OCI-LY3 (cell line): ENCODE results near the gene STK32B.
"Not testable (repeated sequence)": the region's sequence is repeated elsewhere in the genome, so short reads cannot be mapped to it uniquely, and the experiment has no call there.

Source experiments
- H2AFZ ChIP-seq: fragments of 200-600, 300-600 bp; shearing (Covaris generic); 2 replicates; pipeline ENCODE4 v1.6.0; 2014; ENCODE audit warnings: antibody characterized with exemption, low read depth, low read length
- H3K27ac ChIP-seq: fragments of 200-600, 300-600 bp; sonication (generic); 2 replicates; pipeline ENCODE4 v1.5.1; 2014; ENCODE audit warnings: mild to moderate bottlenecking, low read length, moderate library complexity, mixed read lengths
- H3K27me3 ChIP-seq: fragments of 200-600, 300-600 bp; sonication (generic); 2 replicates; pipeline ENCODE4 v1.6.1; 2014; ENCODE audit warnings: low read depth, low read length, mixed read lengths
- H3K36me3 ChIP-seq: fragments of 200-600, 300-600 bp; sonication (generic); replicated peaks from 2 replicates; pipeline ENCODE3; 2014; ENCODE audit warnings: low read depth, low read length, mixed read lengths
- H3K4me1 ChIP-seq: fragments of 300-600, 200-600 bp; sonication (generic); 2 replicates; pipeline ENCODE4 v1.6.1; 2014; ENCODE audit warnings: low read length, mixed read lengths
- H3K4me2 ChIP-seq: fragments of 200-600, 300-600 bp; sonication (generic); 2 replicates; pipeline ENCODE4 v1.6.1; 2014; ENCODE audit warnings: low read length, mixed read lengths
- H3K4me3 ChIP-seq: fragments of 300-600, 200-600 bp; sonication (generic); 2 replicates; pipeline ENCODE4 v1.5.1; 2014; ENCODE audit warnings: antibody characterized with exemption, mild to moderate bottlenecking, low read length, moderate library complexity
- H3K79me2 ChIP-seq: fragments of 300-600, 200-600 bp; shearing (Covaris generic); 2 replicates; pipeline ENCODE4 v1.6.1; 2014; ENCODE audit warnings: mild to moderate bottlenecking, low read length, mixed read lengths
- H3K9ac ChIP-seq: fragments of 300-600, 200-600 bp; shearing (Covaris generic); 2 replicates; pipeline ENCODE4 v1.6.0; 2014; ENCODE audit warnings: mild to moderate bottlenecking, low read length, moderate library complexity
- H3K9me3 ChIP-seq: fragments of 200-600, 300-600 bp; shearing (Covaris generic); 2 replicates; pipeline ENCODE4 v1.6.1; 2014; ENCODE audit warnings: low read length, mixed read lengths; ENCODE audit not compliant: insufficient read depth
- H4K20me1 ChIP-seq: fragments of 200-600, 300-600 bp; sonication (generic); 2 replicates; pipeline ENCODE4 v1.6.1; 2016; ENCODE audit warnings: low read length, mixed read lengths; ENCODE audit not compliant: insufficient read depth
- CTCF ChIP-seq: fragments of 200-600, 300-600 bp; sonication (generic); IDR thresholded peaks from 2 replicates; pipeline ENCODE4 v1.5.1; 2014; ENCODE audit warnings: antibody characterized with exemption, low read length, low read depth
- EZH2phosphoT487 ChIP-seq: fragments of 200-600 bp; shearing (Covaris generic); IDR thresholded peaks from 2 replicates; pipeline ENCODE4 v1.6.1; 2018; ENCODE audit warnings: antibody characterized with exemption, mixed run types, low read depth

Gene STK32B

GRCh38 chr4:5051278-5052203, at the start of gene STK32B:
Gene STK32B (plus strand): TSS chr4:5051480.
- no peaks in the 10 kb centered on the region for H3K9me3 ChIP-seq
- H3K4me1 ChIP-seq: no peaks in the 10 kb centered on the region
- TF ChIP-seq CTCF (no peak), EZH2phosphoT487 (no peak)
- H3K36me3 ChIP-seq: no peaks in the 10 kb centered on the region
- H4K20me1 ChIP-seq: no peaks in the 10 kb centered on the region
- H3K9ac ChIP-seq: no peak within 1 kb of the TSS
- no peak within 1 kb of the TSS for H3K27ac ChIP-seq
- no peaks in the 10 kb centered on the region for H3K79me2 ChIP-seq
- no peak within 1 kb of the TSS for H2AFZ ChIP-seq
- H3K4me2 ChIP-seq: no peak within 1 kb of the TSS
- no peak within 1 kb of the TSS for H3K4me3 ChIP-seq
- H3K27me3 ChIP-seq: no peaks in the 10 kb centered on the region

- H3K4me3 ChIP-seq, H3K27ac ChIP-seq, H3K4me1 ChIP-seq, H3K79me2 ChIP-seq, H4K20me1 ChIP-seq, H3K4me2 ChIP-seq, H2AFZ ChIP-seq, H3K9ac ChIP-seq, H3K36me3 ChIP-seq, H3K9me3 ChIP-seq: not testable (repeated sequence)
- peaks cover 10% of the 10 kb centered on the region; the same call in 1 of the 2 replicates for H3K27me3 ChIP-seq
These were observed 49.6 kb upstream of the STK32B start for GRCh38 chr4:5001641-5002040.

- Histone ChIP-seq H3K27ac (no peak overlapping the region), H2AFZ (no peak overlapping the region), H3K4me3 (no peak overlapping the region), H3K9me3 (no peaks in the 10 kb centered on the region), H3K4me1 (no peaks in the 10 kb centered on the region), H4K20me1 (no peaks in the 10 kb centered on the region), H3K27me3 (peaks cover 10% of the 10 kb centered on the region; the same call in 1 of the 2 replicates), H3K4me2 (no peak overlapping the region), H3K36me3 (no peaks in the 10 kb centered on the region), H3K79me2 (no peaks in the 10 kb centered on the region), H3K9ac (no peak overlapping the region)
- TF ChIP-seq CTCF: no peak
- TF ChIP-seq EZH2phosphoT487: no peak
These were observed 47.9 kb upstream of the STK32B start for GRCh38 chr4:5003372-5003857.

- H3K36me3 ChIP-seq: no peaks in the 10 kb centered on the region
- no peaks in the 10 kb centered on the region for H3K4me1 ChIP-seq
- no peaks in the 10 kb centered on the region for H3K79me2 ChIP-seq
- H3K27ac ChIP-seq: no peak overlapping the region
- TF ChIP-seq EZH2phosphoT487: no peak
- TF ChIP-seq CTCF: no peak
- no peak overlapping the region for H3K9ac ChIP-seq
- H3K27me3 ChIP-seq: peaks cover 10% of the 10 kb centered on the region; the same call in 1 of the 2 replicates
- H3K4me3 ChIP-seq: no peak overlapping the region
- H3K4me2 ChIP-seq: no peak overlapping the region
- H4K20me1 ChIP-seq: no peaks in the 10 kb centered on the region
- H3K9me3 ChIP-seq: no peaks in the 10 kb centered on the region
- no peak overlapping the region for H2AFZ ChIP-seq
These were observed 47.4 kb upstream of the STK32B start for GRCh38 chr4:5003918-5004317.
